Sigmoid colon (tissue), 7 donors: ENCODE results near the gene CAPN10. TPM values are rescaled to one million over a fixed set of nuclear protein-coding genes. Genes with fewer than 3 reads are reported as not detected.

ENCODE experiments used
- DNase-seq: peaks from one replicate; pipeline ENCODE4 v3.0.0-alpha.2; 2019
- H3K27ac ChIP-seq, 4 donors: fragments of 200-600 bp; sonication (generic); one replicate each; pipeline ENCODE4 v1.5.1; 2016 to 2019; ENCODE audit warnings: mild to moderate bottlenecking in 1 of 4
- H3K27me3 ChIP-seq, 3 donors: fragments of 200-600 bp; sonication (generic); one replicate each; pipeline ENCODE4 v1.5.1; 2019; ENCODE audit warnings: mild to moderate bottlenecking in 1 of 3
- H3K36me3 ChIP-seq, 4 donors: fragments of 200-600 bp; sonication (generic); one replicate each; pipeline ENCODE4 v1.5.1; 2016 to 2019
- H3K4me1 ChIP-seq, 4 donors: fragments of 200-600 bp; sonication (generic); one replicate each; pipeline ENCODE4 v1.5.1; 2017 to 2019
- H3K4me3 ChIP-seq, 4 donors: fragments of 200-600 bp; sonication (generic); one replicate each; pipeline ENCODE4 v1.5.1; 2017 to 2019; ENCODE audit warnings: mild to moderate bottlenecking in 2 of 4, moderate library complexity in 1 of 4
- H3K9me3 ChIP-seq, 4 donors: fragments of 200-600 bp in 3 of 4; sonication (generic) in 3 of 4; one replicate each; pipeline versions ENCODE4 v1.5.1 to v1.6.1; 2013 to 2019
- EP300 ChIP-seq, 4 donors: sonication (generic); formaldehyde crosslinking; IDR thresholded peaks; one replicate each; pipeline ENCODE4 v1.6.1; 2017; ENCODE audit warnings: antibody characterized with exemption in 4 of 4
- POLR2A ChIP-seq, 2 donors: fragments of 450-650 bp; IDR thresholded peaks; one replicate each; pipeline ENCODE4 v1.6.1; 2016; ENCODE audit warnings: antibody characterized with exemption in 2 of 2, mild to moderate bottlenecking in 2 of 2, moderate library complexity in 2 of 2
- POLR2AphosphoS5 ChIP-seq, 4 donors: sonication (generic); formaldehyde crosslinking; IDR thresholded peaks; one replicate each; pipeline ENCODE4 v1.6.1; 2017; ENCODE audit warnings: antibody characterized with exemption in 4 of 4
- WGBS, 2 donors: extraction: QIAGEN DNeasy Blood & Tissue Kit; methylation state at CpG; one replicate each; pipeline ENCODE4 v1.1.7; 2013; 5-methylcytosine and 5-hydroxymethylcytosine counted together
- intact Hi-C: fragments of 100-400 bp; cut with DNase I; formaldehyde crosslinking; loops from one replicate; pipeline ENCODE4 v1.15.1; 2023
- polyA plus RNA-seq, 3 donors: library from polyadenylated mRNA; stranded (reverse); fragments of 200-250 nt; gene quantifications; one replicate each; pipeline ENCODE4 v1.2.3, GENCODE V29; 2013
- total RNA-seq, 4 donors: library from RNA; depleted of rRNA; stranded (reverse); fragments of >200 nt; gene quantifications; one replicate each; pipeline ENCODE4 v1.1.0, GENCODE V29; 2016
- TF ChIP-seq, protein P1 (sequence below), 4 experiments: fragments of 450-650 bp in 3 of 4; fragments of 200-600 bp in 1 of 4; IDR thresholded peaks; one replicate each; pipeline ENCODE4 v1.5.1; 2016 to 2019; ENCODE audit warnings: antibody characterized with exemption in 4 of 4, mild to moderate bottlenecking in 3 of 4, moderate library complexity in 2 of 4
- donor health status: healthy with polysubstance abuse.
- donor health status: Bipolar disorder and iron deficiency.
- donor health status: healthy.

Gene CAPN10
- total and polyA plus RNA-seq, 7 donors: 10.5 to 33.0 (median 16.4) TPM

DNA sequence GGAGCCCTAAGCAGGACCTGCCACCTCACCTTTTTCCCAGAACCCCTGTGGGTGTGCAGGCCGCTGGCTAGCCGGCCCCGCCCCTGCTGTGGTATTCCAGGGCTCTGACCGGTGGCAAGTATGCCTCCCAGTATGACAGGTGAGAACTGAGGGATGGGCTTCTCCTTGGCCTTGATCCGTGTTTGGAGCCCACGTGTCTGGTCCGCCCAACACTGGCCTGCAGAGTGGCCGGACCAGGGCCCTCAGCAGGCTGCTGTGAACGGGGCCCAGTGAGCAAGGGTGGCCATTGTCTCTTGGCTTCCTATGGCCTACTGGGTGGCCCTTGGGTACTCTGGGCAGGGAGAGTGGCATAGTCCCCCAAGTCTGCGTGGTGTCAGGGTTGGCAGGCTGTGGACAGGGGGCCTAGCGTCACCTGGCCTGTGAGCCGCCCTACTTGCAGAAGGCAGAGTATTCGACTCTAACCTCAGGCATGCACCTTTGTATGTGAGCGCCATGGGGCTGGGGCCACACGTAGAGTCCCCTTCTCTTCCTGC is 16.5 kb upstream of the CAPN10 start:
- 69 to 87% methylated on average over 15 of the region's 15 CpGs for WGBS, 2 donors
- no peak for DNase-seq
- peaks cover 0 to 55% (median 50%) of the 10 kb centered on the region in 4 donors for H3K4me1 ChIP-seq
- peak overlapping the region in 2 of 4 donors; percentile 69 to 83 for H3K4me3 ChIP-seq
- intact Hi-C loops: loop anchor here (5.0 to 10.0 kb wide), 3 partner anchors 133 to 745 kb away; partner anchors contain the start of genes GPC1, HDLBP and SEPTIN2
- no peaks in the 10 kb centered on the region for H3K9me3 ChIP-seq
- no peak for TF ChIP-seq EP300 (IDR thresholded peaks at IDR 0.05)
- TF ChIP-seq POLR2AphosphoS5 (IDR thresholded peaks at IDR 0.05): no peak
- TF ChIP-seq, protein P1, sequence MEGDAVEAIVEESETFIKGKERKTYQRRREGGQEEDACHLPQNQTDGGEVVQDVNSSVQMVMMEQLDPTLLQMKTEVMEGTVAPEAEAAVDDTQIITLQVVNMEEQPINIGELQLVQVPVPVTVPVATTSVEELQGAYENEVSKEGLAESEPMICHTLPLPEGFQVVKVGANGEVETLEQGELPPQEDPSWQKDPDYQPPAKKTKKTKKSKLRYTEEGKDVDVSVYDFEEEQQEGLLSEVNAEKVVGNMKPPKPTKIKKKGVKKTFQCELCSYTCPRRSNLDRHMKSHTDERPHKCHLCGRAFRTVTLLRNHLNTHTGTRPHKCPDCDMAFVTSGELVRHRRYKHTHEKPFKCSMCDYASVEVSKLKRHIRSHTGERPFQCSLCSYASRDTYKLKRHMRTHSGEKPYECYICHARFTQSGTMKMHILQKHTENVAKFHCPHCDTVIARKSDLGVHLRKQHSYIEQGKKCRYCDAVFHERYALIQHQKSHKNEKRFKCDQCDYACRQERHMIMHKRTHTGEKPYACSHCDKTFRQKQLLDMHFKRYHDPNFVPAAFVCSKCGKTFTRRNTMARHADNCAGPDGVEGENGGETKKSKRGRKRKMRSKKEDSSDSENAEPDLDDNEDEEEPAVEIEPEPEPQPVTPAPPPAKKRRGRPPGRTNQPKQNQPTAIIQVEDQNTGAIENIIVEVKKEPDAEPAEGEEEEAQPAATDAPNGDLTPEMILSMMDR (IDR thresholded peaks at IDR 0.05): no peak
- no peak for TF ChIP-seq POLR2A (IDR thresholded peaks at IDR 0.05)
- H3K27me3 ChIP-seq: no peaks in the 10 kb centered on the region
- H3K36me3 ChIP-seq: peaks cover 0 to 28% (median 9%) of the 10 kb centered on the region in 4 donors
- peak overlapping the region in 1 of 4 donors; percentile 80 for H3K27ac ChIP-seq

GRCh38 chr2:240570531-240571313 is 15.8 kb upstream of the CAPN10 start:
- whole genome bisulfite sequencing, 2 donors: 88 to 91% methylated on average over 11 of the region's 11 CpGs

GRCh38 chr2:240571314-240571973 is 15.1 kb upstream of the CAPN10 start:
- Histone ChIP-seq H3K36me3 (peaks cover 0 to 41% (median 19%) of the 10 kb centered on the region in 4 donors), H3K27ac (no peak overlapping the region), H3K27me3 (no peaks in the 10 kb centered on the region), H3K4me1 (peaks cover 0 to 42% (median 39%) of the 10 kb centered on the region in 4 donors), H3K4me3 (no peak overlapping the region), H3K9me3 (no peaks in the 10 kb centered on the region)
- peak; percentile 55 for DNase-seq
- intact Hi-C loops: no loop called here
- TF ChIP-seq, protein P1 (IDR thresholded peaks at IDR 0.05): no peak
- TF ChIP-seq POLR2A (IDR thresholded peaks at IDR 0.05): no peak
- no peak for TF ChIP-seq POLR2AphosphoS5 (IDR thresholded peaks at IDR 0.05)
- no peak for TF ChIP-seq EP300 (IDR thresholded peaks at IDR 0.05)
- WGBS, 2 donors: 92 to 94% methylated on average over 18 of the region's 18 CpGs

More at GRCh38 chr2:240570531-240571313, 15.8 kb upstream of the CAPN10 start:
- H3K27ac ChIP-seq: no peak overlapping the region
- peaks cover 0 to 49% (median 44%) of the 10 kb centered on the region in 4 donors for H3K4me1 ChIP-seq
- H3K27me3 ChIP-seq: no peaks in the 10 kb centered on the region
- intact Hi-C loops: no loop called here
- peak; percentile 59 for DNase-seq
- TF ChIP-seq POLR2AphosphoS5 (IDR thresholded peaks at IDR 0.05) (no peak), POLR2A (IDR thresholded peaks at IDR 0.05) (no peak), EP300 (IDR thresholded peaks at IDR 0.05) (no peak)
- TF ChIP-seq, protein P1 (IDR thresholded peaks at IDR 0.05): no peak
- no peaks in the 10 kb centered on the region for H3K9me3 ChIP-seq
- H3K4me3 ChIP-seq: no peak overlapping the region
- peaks cover 0 to 35% (median 15%) of the 10 kb centered on the region in 4 donors for H3K36me3 ChIP-seq

- Histone ChIP-seq H3K4me3 (no peak overlapping the region), H3K36me3 (peaks cover 8 to 50% (median 26%) of the 10 kb centered on the region in 4 donors), H3K27me3 (no peaks in the 10 kb centered on the region), H3K9me3 (no peaks in the 10 kb centered on the region), H3K4me1 (peaks cover 0 to 33% (median 30%) of the 10 kb centered on the region in 4 donors), H3K27ac (no peak overlapping the region)
- 89 to 94% methylated on average over 30 of the region's 30 CpGs for WGBS, 2 donors
- intact Hi-C loops: no loop called here
- DNase-seq: peak; percentile 67
- TF ChIP-seq, protein P1 (IDR thresholded peaks at IDR 0.05): no peak
- TF ChIP-seq POLR2A (IDR thresholded peaks at IDR 0.05): no peak
- no peak for TF ChIP-seq POLR2AphosphoS5 (IDR thresholded peaks at IDR 0.05)
- no peak for TF ChIP-seq EP300 (IDR thresholded peaks at IDR 0.05)
Observed at GRCh38 chr2:240572141-240573031, 14.1 kb upstream of the CAPN10 start.
